ENCODE results near the gene ADAMTS2. TPM values are rescaled to one million over a fixed set of nuclear protein-coding genes. Genes with fewer than 3 reads are reported as not detected.

Gene ADAMTS2
- total and polyA plus RNA-seq, 2 of the 4 experiments (the other 2 are of a cell fraction): 19.0 to 58.8 TPM

GRCh38 chr5:179267071-179267670 is 78.1 kb downstream of the ADAMTS2 start:
- Histone ChIP-seq H3K14ac (replicated peaks; ENCODE audit: low read depth, low read length) (peak overlapping the region; percentile 99), H3K4me3 (ENCODE audit: insufficient read depth, low read depth, low read length) (no peak overlapping the region), H2BK15ac (ENCODE audit: low read depth, low read length) (peak overlapping the region; percentile 99; the same call in 2 of the 3 replicates), H2AK9ac (replicated peaks; ENCODE audit: low read depth, low read length, poor library complexity) (peak overlapping the region; percentile 85), H4K20me1 (ENCODE audit: insufficient read depth, low read length) (no peaks in the 10 kb centered on the region), H3K9ac (ENCODE audit: low read depth, low read length) (no peak overlapping the region), H4K5ac (ENCODE audit: low read depth, low read length) (peak overlapping the region; percentile 95; the same call in 1 of the 2 replicates), H3K4ac (ENCODE audit: low read depth, low read length) (peak overlapping the region; percentile 100), H3K79me1 (ENCODE audit: low read depth in 1 of 2, low read length in 2 of 2) (peaks cover 37 to 89% of the 10 kb centered on the region in 2 experiments), H4K91ac (ENCODE audit: insufficient read depth, low read depth, low read length) (peak overlapping the region; percentile 100), H4K8ac (ENCODE audit: low read depth in 2 of 2, low read length in 2 of 2) (peak overlapping the region; percentile 98 to 99; a peak in 3 of 4 replicates), H3K36me3 (ENCODE audit: control insufficient read depth, insufficient read depth, low read length) (peaks cover 2% of the 10 kb centered on the region; the same call in 1 of the 2 replicates), H2BK5ac (ENCODE audit: low read depth, low read length, poor library complexity, severe bottlenecking) (peak overlapping the region; percentile 98), H3K9me1 (ENCODE audit: insufficient read depth, low read length) (peaks cover 53% of the 10 kb centered on the region), H3K23ac (ENCODE audit: low read depth, low read length) (peak overlapping the region; percentile 48), H3K18ac (ENCODE audit: low read depth, low read length) (peak overlapping the region; percentile 97; the same call in 1 of the 2 replicates), H2AFZ (replicated peaks; ENCODE audit: low read length, poor library complexity) (peak overlapping the region; percentile 53), H3K27ac (ENCODE audit: insufficient read depth, low read length) (peak overlapping the region; percentile 98), H3K27me3 (ENCODE audit: control insufficient read depth, insufficient read depth, low read length) (no peaks in the 10 kb centered on the region), H3K56ac (ENCODE audit: extremely low read depth, insufficient read depth, low read length) (peak overlapping the region; percentile 98; the same call in 1 of the 2 replicates), H3K4me1 (ENCODE audit: control insufficient read depth, insufficient read depth, low read length) (peaks cover 65% of the 10 kb centered on the region), H3K9me3 (ENCODE audit: control insufficient read depth, insufficient read depth, low read length) (no peaks in the 10 kb centered on the region), H2BK20ac (ENCODE audit: low read depth, low read length) (peak overlapping the region; percentile 98), H2BK120ac (ENCODE audit: low read depth, low read length) (peak overlapping the region; percentile 99), H2AK5ac (ENCODE audit: low read depth, low read length) (peak overlapping the region; percentile 99), H3K4me2 (ENCODE audit: low read depth, low read length) (no peak overlapping the region)
- ChIA-PET POLR2A (ENCODE audit: unreplicated experiment) (no interaction called here), CTCF (no interaction called here)
- DNase-seq (no peak), ATAC-seq (ENCODE audit: low read depth) (no peak)
- intact Hi-C loops (cut with micrococcal nuclease): loop anchor here (5.0 kb wide), 3 partner anchors 35 to 225 kb away; no protein-coding TSS in a partner anchor
- dilution Hi-C loops (cut with HindIII; ENCODE audit: low sequenced_read_pairs, unreplicated experiment): no loop called here
- TF ChIP-seq MAZ (IDR thresholded peaks at IDR 0.05; ENCODE audit: borderline replicate concordance, low read depth, low read length) (no peak), SMC3 (IDR thresholded peaks at IDR 0.05; ENCODE audit: low read depth, low read length) (no peak), RFX5 (IDR thresholded peaks at IDR 0.05; ENCODE audit: low read depth, low read length) (no peak), RCOR1 (IDR thresholded peaks at IDR 0.05; ENCODE audit: insufficient replicate concordance, low read length) (no peak), CTCF (conservative IDR thresholded peaks at IDR 0.05; ENCODE audit: low read depth, low read length) (0 out of 2 replicates have a peak, but pooled peaks have one; percentile 20), ELK1 (IDR thresholded peaks at IDR 0.05; ENCODE audit: borderline replicate concordance, low read depth, low read length) (no peak), CHD1 (IDR thresholded peaks at IDR 0.05; ENCODE audit: low read depth, low read length) (no peak), NFE2L2 (IDR thresholded peaks at IDR 0.05; ENCODE audit: low read depth, low read length) (no peak), MAFK (IDR thresholded peaks at IDR 0.05; ENCODE audit: low read depth, low read length) (no peak), USF2 (IDR thresholded peaks at IDR 0.05; ENCODE audit: low read depth, low read length) (no peak), RAD21 (IDR thresholded peaks at IDR 0.05; ENCODE audit: low read length) (peak; percentile 35; the same call in 1 of the 2 replicates), POLR2A (IDR thresholded peaks at IDR 0.05; ENCODE audit: low read depth, low read length) (no peak), MXI1 (IDR thresholded peaks at IDR 0.05; ENCODE audit: borderline replicate concordance, low read depth, low read length) (no peak), BHLHE40 (IDR thresholded peaks at IDR 0.05; ENCODE audit: low read depth, low read length) (no peak)
- no TSS peak for BruUV-seq (replicated peaks)
- in situ Hi-C loops (cut with MboI; ENCODE audit: low sequenced_read_pairs): no loop called here
- WGBS, 2 experiments (ENCODE audit: extremely low coverage in 2 of 2, insufficient read length in 1 of 2): 87% methylated on average over 5 of the region's 17 CpGs; no CpG with 5 or more reads in 1 of the 2 experiments
